ENCODE measurements around the gene ETS1.

DNA sequence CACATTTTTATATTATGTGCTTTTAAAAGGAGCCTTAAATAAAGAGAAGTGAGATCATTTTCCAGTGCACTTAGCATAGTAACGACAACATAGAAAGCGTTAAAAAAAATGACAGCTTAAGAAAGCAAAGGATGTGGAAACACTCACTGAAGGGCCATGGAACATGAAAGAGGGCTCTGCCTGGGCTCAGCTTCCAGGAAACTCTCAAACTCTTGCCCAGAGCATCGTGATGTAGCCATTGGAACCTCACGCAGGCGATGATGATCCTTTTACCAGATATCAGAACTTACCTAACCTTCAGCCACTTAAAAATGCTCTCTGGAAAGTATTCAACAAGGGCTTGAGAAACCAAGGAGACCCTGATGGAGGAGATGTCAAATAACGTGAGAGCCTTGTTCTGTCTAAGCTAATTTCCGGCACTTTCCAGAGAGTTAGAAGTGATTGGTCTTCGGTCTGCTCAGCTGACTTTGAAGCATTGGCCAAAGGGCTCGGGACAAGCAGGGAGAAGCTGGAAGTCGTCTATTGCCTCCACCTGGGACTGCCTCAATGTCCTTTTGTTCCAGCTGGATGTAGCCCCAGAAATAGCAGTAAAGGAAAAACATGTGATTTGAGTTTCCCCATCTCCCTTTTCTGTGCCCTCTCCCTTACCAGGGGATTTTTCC, 21.5 kb upstream of the ETS1 start:
- TF ChIP-seq, protein P1, sequence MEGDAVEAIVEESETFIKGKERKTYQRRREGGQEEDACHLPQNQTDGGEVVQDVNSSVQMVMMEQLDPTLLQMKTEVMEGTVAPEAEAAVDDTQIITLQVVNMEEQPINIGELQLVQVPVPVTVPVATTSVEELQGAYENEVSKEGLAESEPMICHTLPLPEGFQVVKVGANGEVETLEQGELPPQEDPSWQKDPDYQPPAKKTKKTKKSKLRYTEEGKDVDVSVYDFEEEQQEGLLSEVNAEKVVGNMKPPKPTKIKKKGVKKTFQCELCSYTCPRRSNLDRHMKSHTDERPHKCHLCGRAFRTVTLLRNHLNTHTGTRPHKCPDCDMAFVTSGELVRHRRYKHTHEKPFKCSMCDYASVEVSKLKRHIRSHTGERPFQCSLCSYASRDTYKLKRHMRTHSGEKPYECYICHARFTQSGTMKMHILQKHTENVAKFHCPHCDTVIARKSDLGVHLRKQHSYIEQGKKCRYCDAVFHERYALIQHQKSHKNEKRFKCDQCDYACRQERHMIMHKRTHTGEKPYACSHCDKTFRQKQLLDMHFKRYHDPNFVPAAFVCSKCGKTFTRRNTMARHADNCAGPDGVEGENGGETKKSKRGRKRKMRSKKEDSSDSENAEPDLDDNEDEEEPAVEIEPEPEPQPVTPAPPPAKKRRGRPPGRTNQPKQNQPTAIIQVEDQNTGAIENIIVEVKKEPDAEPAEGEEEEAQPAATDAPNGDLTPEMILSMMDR (IDR thresholded peaks at IDR 0.05; ENCODE audit: borderline replicate concordance, extremely low read depth, low read length, poor library complexity, severe bottlenecking), result no peak
- TF ChIP-seq EZH2 (IDR thresholded peaks at IDR 0.05; ENCODE audit: borderline replicate concordance, low read depth, low read length, severe bottlenecking), result no peak

Data from DND-41 (cell line).